CD4-positive, alpha-beta T cell treated with Interleukin-17A for 1 hour (primary cell): ENCODE measurements around the gene RGS10.

Experiments
- DNase-seq: peaks from one replicate; pipeline ENCODE4 v3.0.0-alpha.2; 2020

RGS10 gene

GRCh38 chr10:119517235-119518141 is 25.0 kb downstream of the RGS10 start:
- peak; percentile 55 for DNase-seq

GRCh38 chr10:119516381-119517234 is 25.9 kb downstream of the RGS10 start:
- peak; percentile 65 for DNase-seq

- DNase-seq: no peak
Measured at GRCh38 chr10:119515511-119516045, 26.9 kb downstream of the RGS10 start.

- no peak for DNase-seq
Measured at GRCh38 chr10:119514819-119515218, 27.7 kb downstream of the RGS10 start.

GRCh38 chr10:119511828-119512515 is 30.5 kb downstream of the RGS10 start:
- DNase-seq: no peak

GRCh38 chr10:119509909-119510451 is 32.5 kb downstream of the RGS10 start:
- no peak for DNase-seq

- DNase-seq: no peak
Measured at GRCh38 chr10:119507115-119507514, 35.4 kb downstream of the RGS10 start.

- DNase-seq: no peak
Measured at GRCh38 chr10:119505588-119506315, 36.8 kb downstream of the RGS10 start.

GRCh38 chr10:119505131-119505551 is 37.4 kb downstream of the RGS10 start:
- DNase-seq: no peak

- no peak for DNase-seq
Measured at GRCh38 chr10:119504651-119505050, 37.9 kb downstream of the RGS10 start.

GRCh38 chr10:119503821-119504220 is 38.7 kb downstream of the RGS10 start:
- DNase-seq: no peak

GRCh38 chr10:119502618-119503155 is 39.8 kb downstream of the RGS10 start:
- DNase-seq: no peak

GRCh38 chr10:119502209-119502608 is 40.3 kb downstream of the RGS10 start:
- peak; percentile 81 for DNase-seq

GRCh38 chr10:119501690-119502089 is 40.8 kb downstream of the RGS10 start:
- DNase-seq: peak; percentile 36

GRCh38 chr10:119500821-119501220 is 41.7 kb downstream of the RGS10 start:
- no peak for DNase-seq

GRCh38 chr10:119500123-119500795 is 42.3 kb downstream of the RGS10 start:
- no peak for DNase-seq

GRCh38 chr10:119499677-119500002 is 42.9 kb downstream of the RGS10 start:
- no peak for DNase-seq

GRCh38 chr10:119498889-119499676 is 43.4 kb downstream of the RGS10 start:
- DNase-seq: peak; percentile 28

- DNase-seq: no peak
Measured at GRCh38 chr10:119497243-119497642, 45.3 kb downstream of the RGS10 start.

- DNase-seq: no peak
Measured at GRCh38 chr10:119496273-119496672, 46.2 kb downstream of the RGS10 start.
